IPS-20b (cell line): Measurements from ENCODE around the gene ENPP7.
A peak's percentile ranks its signal among the peaks of the same experiment; 100 is the strongest.

Experiments used
- H3K27ac ChIP-seq: one replicate; pipeline ENCODE4 v1.5.1; 2013; ENCODE audit warnings: low read length
- H3K27me3 ChIP-seq: 2 replicates; pipeline ENCODE4 v1.6.1; 2013; ENCODE audit warnings: mild to moderate bottlenecking, low read length, inconsistent platforms; ENCODE audit not compliant: insufficient read depth
- H3K36me3 ChIP-seq: 2 replicates; pipeline ENCODE4 v1.6.1; 2013; ENCODE audit warnings: low read depth, mild to moderate bottlenecking, inconsistent platforms, low read length, moderate library complexity; ENCODE audit not compliant: insufficient read depth
- H3K4me1 ChIP-seq: 2 replicates; pipeline ENCODE4 v1.6.1; 2013; ENCODE audit warnings: mild to moderate bottlenecking, control low read depth, inconsistent platforms, low read length, moderate library complexity; ENCODE audit not compliant: insufficient read depth
- H3K4me3 ChIP-seq: 2 replicates; pipeline ENCODE4 v1.5.1; 2013; ENCODE audit warnings: mild to moderate bottlenecking, low read length, inconsistent platforms
- H3K9ac ChIP-seq: 2 replicates; pipeline ENCODE4 v1.6.1; 2013; ENCODE audit warnings: low read depth, mild to moderate bottlenecking, inconsistent platforms, low read length, moderate library complexity
- H3K9me3 ChIP-seq: 2 replicates; pipeline ENCODE4 v1.6.1; 2013; ENCODE audit warnings: mild to moderate bottlenecking, low read depth, low read length, inconsistent platforms; ENCODE audit not compliant: insufficient read depth

Gene ENPP7

DNA sequence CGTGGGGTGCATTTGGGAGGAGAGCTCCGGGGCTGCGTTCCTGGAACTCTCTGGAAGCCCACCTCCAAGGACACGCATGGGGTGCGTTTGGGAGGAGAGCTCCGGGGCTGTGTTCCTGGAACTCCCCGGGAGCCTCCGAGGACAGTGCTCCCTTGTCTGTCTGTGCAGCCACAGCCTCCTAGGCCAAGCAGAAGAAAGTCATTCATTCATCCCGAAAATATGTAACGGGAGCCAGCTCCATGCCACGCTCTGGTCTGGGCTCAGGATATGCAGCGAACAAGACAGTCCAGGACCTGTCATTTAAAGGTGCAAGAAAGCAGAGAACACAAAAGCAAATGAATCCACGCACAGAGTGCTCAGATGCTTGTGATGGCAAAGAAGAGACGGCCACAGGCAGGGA is 7.9 kb downstream of the ENPP7 start:
- no peaks in the 10 kb centered on the region for H3K4me1 ChIP-seq
- no peaks in the 10 kb centered on the region for H3K36me3 ChIP-seq
- no peaks in the 10 kb centered on the region for H3K9me3 ChIP-seq
- H3K4me3 ChIP-seq: no peak overlapping the region
- peaks cover 45% of the 10 kb centered on the region for H3K27me3 ChIP-seq
- no peak overlapping the region for H3K27ac ChIP-seq
- no peak overlapping the region for H3K9ac ChIP-seq

DNA sequence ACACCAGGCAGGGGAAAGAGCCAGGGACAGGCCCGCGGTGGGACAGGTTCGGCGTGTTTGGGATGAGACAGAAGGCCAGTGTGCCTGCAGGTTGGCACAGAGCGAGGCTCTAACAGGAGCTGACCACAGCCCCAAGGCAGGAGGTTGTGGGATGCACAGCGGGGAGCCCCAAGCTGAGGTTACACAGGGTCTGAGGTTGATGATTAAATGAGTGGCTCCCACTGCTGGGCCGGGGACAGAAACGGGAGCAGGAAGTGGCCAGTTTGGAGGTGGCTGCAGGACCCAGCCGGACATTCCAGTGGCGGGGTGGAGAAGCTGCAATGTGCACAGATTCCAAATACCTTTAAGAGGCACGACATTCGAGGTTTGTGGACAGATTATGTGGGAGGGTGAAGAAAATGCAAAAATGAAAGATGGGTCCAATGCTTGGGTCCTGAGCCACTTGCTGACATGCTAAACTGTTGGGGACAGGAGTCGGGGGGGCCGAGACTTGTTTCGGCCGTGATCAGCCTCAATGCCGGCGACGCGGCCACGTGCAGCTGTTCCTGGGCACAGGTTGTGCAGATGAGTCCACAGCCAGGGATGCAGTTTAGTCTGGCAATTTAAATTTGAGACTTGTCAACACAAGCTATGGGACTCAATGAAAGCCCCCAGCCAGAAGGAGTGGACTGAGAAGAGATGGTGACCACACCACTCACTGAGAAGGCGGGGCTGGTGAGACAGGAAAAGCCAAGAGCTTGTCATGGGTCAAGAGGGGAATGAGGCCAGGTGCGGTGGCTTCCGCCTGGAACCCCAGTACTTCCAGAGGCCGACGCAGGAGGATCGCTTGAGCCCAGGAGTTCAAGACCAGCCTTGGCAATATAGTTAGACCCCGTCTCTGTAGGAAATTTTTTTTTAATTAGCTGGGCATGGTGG is 8.7 kb downstream of the ENPP7 start:
- H3K4me3 ChIP-seq: no peak overlapping the region
- no peaks in the 10 kb centered on the region for H3K9me3 ChIP-seq
- peaks cover 48% of the 10 kb centered on the region for H3K27me3 ChIP-seq
- H3K36me3 ChIP-seq: no peaks in the 10 kb centered on the region
- H3K9ac ChIP-seq: no peak overlapping the region
- H3K4me1 ChIP-seq: no peaks in the 10 kb centered on the region
- H3K27ac ChIP-seq: no peak overlapping the region

DNA sequence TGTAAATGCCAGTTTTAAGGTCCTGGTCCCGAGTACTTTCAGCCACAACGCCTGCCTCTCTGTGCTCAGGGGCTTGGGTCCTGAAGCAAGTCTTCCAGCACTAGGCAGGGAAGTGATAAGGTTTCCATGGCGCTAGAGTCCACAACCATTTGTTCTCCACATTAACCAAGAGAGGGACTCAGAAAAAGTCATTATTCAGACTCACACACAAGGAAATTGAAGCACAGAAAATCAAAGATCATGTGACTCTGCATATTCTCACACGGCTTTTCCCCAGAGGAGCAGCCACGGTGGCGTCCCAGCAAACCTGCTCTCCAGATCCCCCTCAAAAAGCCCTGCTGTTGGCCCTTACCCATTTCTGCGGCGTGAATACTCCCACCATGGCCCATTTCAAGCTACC is 9.7 kb downstream of the ENPP7 start:
- H3K36me3 ChIP-seq: no peaks in the 10 kb centered on the region
- no peaks in the 10 kb centered on the region for H3K9me3 ChIP-seq
- H3K4me3 ChIP-seq: no peak overlapping the region

DNA sequence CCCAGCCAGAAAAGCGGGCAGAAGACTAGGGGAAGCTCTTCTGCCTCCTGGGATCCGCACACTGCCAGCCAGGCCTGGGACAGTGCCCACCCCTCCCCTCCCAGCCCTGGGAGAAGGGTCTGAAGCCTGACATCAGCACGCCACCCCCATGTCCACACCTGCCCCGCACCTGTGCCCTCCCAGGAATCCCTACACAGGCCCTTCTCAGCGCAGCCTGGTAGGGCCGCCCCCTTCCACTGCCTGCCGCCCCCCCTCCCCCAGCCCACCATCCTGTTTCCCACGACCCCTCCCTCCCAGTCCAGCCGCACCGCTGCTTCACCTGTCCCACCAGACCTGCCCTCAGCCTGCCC is 10.6 kb downstream of the ENPP7 start:
- Histone ChIP-seq H3K36me3 (no peaks in the 10 kb centered on the region), H3K4me3 (peak overlapping the region; percentile 66; the same call in 1 of the 2 replicates), H3K4me1 (0 out of 2 replicates have a peak, but pooled peaks cover under 1% of the 10 kb centered on the region), H3K27ac (no peak overlapping the region), H3K9ac (no peak overlapping the region), H3K27me3 (peaks cover 64% of the 10 kb centered on the region), H3K9me3 (no peaks in the 10 kb centered on the region)

More for the DNA sequence above, 9.7 kb downstream of the ENPP7 start:
- H3K27me3 ChIP-seq: peaks cover 57% of the 10 kb centered on the region
- no peak overlapping the region for H3K9ac ChIP-seq
- no peaks in the 10 kb centered on the region for H3K4me1 ChIP-seq
- H3K27ac ChIP-seq: no peak overlapping the region

DNA sequence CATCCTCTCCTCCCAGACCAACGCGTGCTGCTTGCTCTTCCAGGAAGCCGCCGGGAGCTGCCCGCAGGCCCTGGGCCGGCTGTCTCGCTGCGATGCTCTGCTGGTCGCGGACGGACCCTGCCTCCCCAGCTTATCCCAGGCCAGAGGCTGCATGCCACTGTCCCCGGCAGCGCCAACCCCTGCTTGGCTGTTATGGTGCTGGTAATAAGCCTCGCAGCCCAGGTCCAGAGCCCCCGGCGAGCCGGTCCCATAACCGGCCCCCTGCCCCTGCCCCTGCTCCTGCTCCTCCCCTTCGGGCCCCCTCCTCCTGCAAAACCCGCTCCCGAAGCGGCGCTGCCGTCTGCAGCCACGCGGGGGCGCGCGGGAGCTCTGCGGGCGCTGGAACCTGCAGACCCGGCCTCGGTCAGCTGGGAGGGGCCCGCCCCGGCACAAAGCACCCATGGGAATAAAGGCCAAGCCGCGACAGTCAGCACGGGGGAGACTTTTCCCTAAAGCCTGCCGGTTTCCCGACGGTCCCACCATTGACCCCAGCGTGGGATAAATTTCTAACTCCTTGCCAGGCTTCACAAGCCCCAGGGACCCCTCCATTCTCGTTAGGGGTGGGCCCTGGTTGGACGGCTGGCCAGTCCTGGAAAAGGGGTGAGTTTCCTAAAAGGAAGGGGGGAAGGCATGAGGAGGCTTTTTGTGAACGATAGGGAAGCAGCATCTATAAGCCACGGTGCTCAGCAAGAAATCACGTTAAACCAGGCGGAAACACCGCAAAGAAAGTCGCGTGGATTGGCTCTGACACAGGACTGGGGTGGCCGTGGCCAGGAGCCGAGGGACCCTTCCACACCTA is 11.2 kb downstream of the ENPP7 start:
- Histone ChIP-seq H3K36me3 (no peaks in the 10 kb centered on the region), H3K9ac (no peak overlapping the region), H3K4me3 (peak overlapping the region; percentile 66; the same call in 1 of the 2 replicates), H3K27ac (no peak overlapping the region), H3K27me3 (peaks cover 70% of the 10 kb centered on the region), H3K9me3 (no peaks in the 10 kb centered on the region), H3K4me1 (0 out of 2 replicates have a peak, but pooled peaks cover 4% of the 10 kb centered on the region)

DNA sequence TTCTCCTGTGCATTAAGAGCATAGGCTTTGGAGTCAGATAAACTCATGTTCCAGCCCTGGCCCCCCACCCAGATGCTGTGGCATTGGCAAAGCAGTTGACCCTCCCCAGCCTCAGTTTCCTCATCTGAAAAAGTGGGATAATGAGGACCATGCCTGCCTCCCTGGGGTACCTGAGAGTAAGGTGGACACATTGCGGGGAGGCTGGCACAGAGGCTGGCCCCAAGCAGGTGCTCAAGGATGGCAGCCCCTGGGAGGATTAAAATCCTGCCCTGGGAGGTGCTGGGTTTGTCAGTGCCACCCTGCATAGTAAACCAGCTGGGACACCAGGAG is 11.8 kb downstream of the ENPP7 start:
- H3K4me3 ChIP-seq: no peak overlapping the region
- H3K27ac ChIP-seq: no peak overlapping the region
- H3K9me3 ChIP-seq: no peaks in the 10 kb centered on the region
- peaks cover 8% of the 10 kb centered on the region; the same call in 1 of the 2 replicates for H3K4me1 ChIP-seq
- H3K9ac ChIP-seq: no peak overlapping the region
- no peaks in the 10 kb centered on the region for H3K36me3 ChIP-seq
- peaks cover 76% of the 10 kb centered on the region for H3K27me3 ChIP-seq

DNA sequence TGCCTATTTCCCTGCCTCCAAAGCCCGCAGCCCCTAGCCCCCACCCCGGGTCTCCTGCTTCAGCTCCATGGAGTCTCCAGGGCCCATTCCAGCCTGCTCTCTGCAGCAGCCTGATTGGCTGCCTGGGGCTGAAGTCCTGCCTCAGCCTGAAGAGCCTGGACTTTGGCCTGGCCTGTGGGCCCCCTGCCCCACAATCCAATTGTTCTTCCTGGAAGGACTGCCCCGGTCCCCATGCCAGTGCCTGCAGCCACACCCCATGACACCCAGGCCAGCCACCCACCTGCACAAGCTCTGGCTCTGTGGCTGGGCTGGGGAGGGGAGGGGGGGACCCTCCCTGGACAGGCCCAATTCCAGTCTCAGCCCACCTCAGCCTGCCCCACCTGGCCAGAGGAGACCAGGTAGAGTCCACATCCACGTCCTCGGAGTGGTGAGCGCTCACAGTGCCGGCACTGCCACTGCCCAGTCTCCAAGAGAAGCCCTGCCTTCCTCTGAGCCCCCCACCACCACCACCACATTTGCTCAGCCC is 12.3 kb downstream of the ENPP7 start:
- Histone ChIP-seq H3K9ac (no peak overlapping the region), H3K4me3 (no peak overlapping the region), H3K9me3 (no peaks in the 10 kb centered on the region), H3K27ac (no peak overlapping the region), H3K27me3 (peaks cover 81% of the 10 kb centered on the region), H3K4me1 (peaks cover 8% of the 10 kb centered on the region; the same call in 1 of the 2 replicates), H3K36me3 (no peaks in the 10 kb centered on the region)

DNA sequence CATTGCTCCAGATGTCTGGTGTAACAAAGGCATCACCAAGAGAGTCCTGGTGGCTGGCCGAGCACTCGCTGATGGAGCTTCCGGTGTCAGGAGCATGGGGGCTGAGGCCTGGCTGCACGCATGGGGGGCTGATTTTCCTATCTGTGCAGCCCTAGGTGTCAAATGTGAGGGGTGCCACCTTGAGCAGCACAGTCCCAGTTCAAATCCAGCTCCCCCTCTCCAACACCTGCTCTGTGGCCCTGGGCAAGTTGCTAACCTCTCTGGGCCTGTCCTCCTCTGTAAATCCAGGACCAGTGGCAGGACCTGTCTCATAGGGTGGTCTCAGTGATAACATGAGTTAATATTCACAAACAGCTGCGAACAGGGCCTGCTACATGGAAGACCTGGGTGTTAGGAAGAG is 12.9 kb downstream of the ENPP7 start:
- no peak overlapping the region for H3K4me3 ChIP-seq
- H3K9me3 ChIP-seq: no peaks in the 10 kb centered on the region
- no peaks in the 10 kb centered on the region for H3K36me3 ChIP-seq
- H3K27me3 ChIP-seq: peaks cover 85% of the 10 kb centered on the region
- H3K9ac ChIP-seq: no peak overlapping the region
- H3K27ac ChIP-seq: no peak overlapping the region
- peaks cover 8% of the 10 kb centered on the region; the same call in 1 of the 2 replicates for H3K4me1 ChIP-seq

DNA sequence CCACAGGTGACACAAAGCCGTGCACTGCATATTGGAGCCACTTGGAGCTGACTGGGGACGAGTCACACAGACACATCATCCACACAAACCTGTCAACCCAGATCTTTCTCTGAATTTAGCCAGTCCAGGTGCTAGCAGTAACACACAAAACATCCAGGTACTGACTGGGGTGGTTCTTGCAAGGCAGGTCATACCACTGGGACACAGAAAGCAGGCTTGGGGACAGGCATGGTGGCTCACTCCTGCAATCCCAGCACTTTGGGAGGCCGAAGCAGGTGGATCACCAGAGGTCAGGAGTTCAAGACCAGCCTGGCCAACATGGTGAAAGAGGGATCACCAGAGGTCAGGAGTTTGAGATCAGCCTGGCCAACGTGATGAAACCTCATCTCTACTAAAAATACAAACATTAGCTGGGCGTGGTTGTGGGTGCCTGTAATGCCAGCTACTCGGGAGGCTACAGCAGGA is 14.9 kb downstream of the ENPP7 start:
- Histone ChIP-seq H3K4me3 (no peak overlapping the region), H3K27ac (no peak overlapping the region), H3K27me3 (peaks cover 85% of the 10 kb centered on the region), H3K4me1 (peaks cover 8% of the 10 kb centered on the region; the same call in 1 of the 2 replicates), H3K9ac (no peak overlapping the region), H3K9me3 (no peaks in the 10 kb centered on the region), H3K36me3 (no peaks in the 10 kb centered on the region)

DNA sequence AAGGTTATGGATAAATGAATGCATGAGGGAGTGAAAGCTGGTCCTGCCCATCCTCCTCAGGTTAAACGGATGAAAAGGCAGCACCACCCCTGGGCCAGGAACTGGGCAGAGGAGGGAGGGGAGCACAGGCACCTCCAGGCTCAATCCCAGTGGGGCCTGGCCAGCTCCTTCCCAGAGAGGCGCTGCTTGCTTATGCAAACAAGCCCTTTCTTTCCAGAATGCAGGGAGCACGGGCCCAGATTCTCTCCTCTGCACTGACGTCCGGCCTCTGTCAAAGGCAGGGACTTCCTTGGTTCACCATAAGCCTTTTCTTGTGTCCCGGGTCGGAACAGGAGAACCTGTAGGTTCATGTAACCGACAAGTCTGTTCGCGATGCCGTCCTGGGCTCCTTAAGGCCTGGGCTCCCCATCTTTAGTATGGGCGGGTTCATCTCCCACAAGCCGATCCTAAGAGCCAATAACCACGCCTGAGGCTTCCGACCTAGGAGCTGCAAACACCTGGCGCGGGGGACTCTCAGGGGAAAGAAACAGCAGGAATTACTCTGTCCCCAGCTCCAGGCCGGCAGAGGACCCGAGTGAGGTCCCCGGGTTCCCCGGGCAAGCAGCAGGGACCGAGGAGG is 16.3 kb downstream of the ENPP7 start:
- peak overlapping the region; percentile 48; the same call in 1 of the 2 replicates for H3K4me3 ChIP-seq
- no peak overlapping the region for H3K9ac ChIP-seq
- H3K4me1 ChIP-seq: peaks cover 8% of the 10 kb centered on the region; the same call in 1 of the 2 replicates
- H3K9me3 ChIP-seq: no peaks in the 10 kb centered on the region
- peaks cover 84% of the 10 kb centered on the region for H3K27me3 ChIP-seq
- no peak overlapping the region for H3K27ac ChIP-seq
- H3K36me3 ChIP-seq: no peaks in the 10 kb centered on the region
